T-helper 2 cell treated with Interferon-gamma antibody and Interleukin-4, amounts not matched to agents 5 μg/mL and 100 μg/mL, for 36 hours (primary cell): Measurements from ENCODE around the gene SLC31A1.

Experiments
- DNase-seq: peaks from one replicate; pipeline ENCODE4 v3.0.0; 2021; ENCODE audit warnings: low spot score
- H3K27ac Mint-ChIP-seq: one replicate; pipeline ENCODE4 v1.8.0; 2021; ENCODE audit warnings: mild to moderate bottlenecking, mixed read lengths
- H3K27me3 Mint-ChIP-seq: one replicate; pipeline ENCODE4 v1.8.0; 2021; ENCODE audit warnings: low read depth, mixed read lengths
- H3K36me3 Mint-ChIP-seq: one replicate; pipeline ENCODE4 v1.8.0; 2021; ENCODE audit warnings: low read depth, mixed read lengths
- H3K4me1 Mint-ChIP-seq: one replicate; pipeline ENCODE4 v1.8.0; 2021; ENCODE audit warnings: low read depth, mixed read lengths
- H3K4me3 Mint-ChIP-seq: one replicate; pipeline ENCODE4 v1.8.0; 2022; ENCODE audit warnings: mild to moderate bottlenecking, moderate library complexity, mixed read lengths
- H3K9me3 Mint-ChIP-seq: one replicate; pipeline ENCODE4 v1.8.0; 2021; ENCODE audit warnings: mixed read lengths

Gene SLC31A1

GRCh38 chr9:113221003-113221799 is at the start of gene SLC31A1, which contains the start of gene FKBP15:
Gene SLC31A1, plus strand, starts transcription at chr9:113221544. Its CDS starts 34,605 bp downstream, at chr9:113256149.
Gene FKBP15, minus strand, starts transcription at chr9:113221277. Its CDS starts 34 bp downstream, at chr9:113221243.
- Mint-ChIP-seq H3K36me3 (peaks cover 10% of the 10 kb centered on the region), H3K27ac (peak within 1 kb of the TSS; percentile 82), H3K27me3 (no peaks in the 10 kb centered on the region), H3K4me3 (peak within 1 kb of the TSS; percentile 98), H3K9me3 (no peaks in the 10 kb centered on the region), H3K4me1 (peaks cover 40% of the 10 kb centered on the region)
- DNase-seq: peak; percentile 97

- Mint-ChIP-seq H3K4me3 (no peak overlapping the region), H3K4me1 (no peaks in the 10 kb centered on the region), H3K36me3 (peaks cover 73% of the 10 kb centered on the region), H3K27ac (no peak overlapping the region), H3K9me3 (peaks cover 9% of the 10 kb centered on the region), H3K27me3 (no peaks in the 10 kb centered on the region)
- no peak for DNase-seq
Observed at GRCh38 chr9:113173341-113173740, 48.0 kb upstream of the SLC31A1 start.

- DNase-seq: no peak
- Mint-ChIP-seq H3K4me3 (no peak overlapping the region), H3K4me1 (no peaks in the 10 kb centered on the region), H3K36me3 (peaks cover 65% of the 10 kb centered on the region), H3K9me3 (peaks cover 9% of the 10 kb centered on the region), H3K27ac (no peak overlapping the region), H3K27me3 (no peaks in the 10 kb centered on the region)
Observed at GRCh38 chr9:113176803-113177202, 44.5 kb upstream of the SLC31A1 start.

- peaks cover 65% of the 10 kb centered on the region for H3K36me3 Mint-ChIP-seq
- H3K9me3 Mint-ChIP-seq: peaks cover 9% of the 10 kb centered on the region
- no peak overlapping the region for H3K27ac Mint-ChIP-seq
- H3K27me3 Mint-ChIP-seq: no peaks in the 10 kb centered on the region
- no peaks in the 10 kb centered on the region for H3K4me1 Mint-ChIP-seq
- no peak overlapping the region for H3K4me3 Mint-ChIP-seq
- DNase-seq: no peak
Observed at GRCh38 chr9:113177251-113177650, 44.1 kb upstream of the SLC31A1 start.

GRCh38 chr9:113178087-113178486 is 43.3 kb upstream of the SLC31A1 start:
- DNase-seq: no peak
- H3K9me3 Mint-ChIP-seq: peaks cover under 1% of the 10 kb centered on the region
- H3K27ac Mint-ChIP-seq: no peak overlapping the region
- peaks cover 64% of the 10 kb centered on the region for H3K36me3 Mint-ChIP-seq
- no peaks in the 10 kb centered on the region for H3K4me1 Mint-ChIP-seq
- H3K27me3 Mint-ChIP-seq: no peaks in the 10 kb centered on the region
- no peak overlapping the region for H3K4me3 Mint-ChIP-seq

GRCh38 chr9:113179839-113180238 is 41.5 kb upstream of the SLC31A1 start:
- Mint-ChIP-seq H3K9me3 (no peaks in the 10 kb centered on the region), H3K36me3 (peaks cover 67% of the 10 kb centered on the region), H3K4me1 (no peaks in the 10 kb centered on the region), H3K27me3 (no peaks in the 10 kb centered on the region), H3K27ac (no peak overlapping the region), H3K4me3 (no peak overlapping the region)
- DNase-seq: no peak

- Mint-ChIP-seq H3K27ac (no peak overlapping the region), H3K27me3 (no peaks in the 10 kb centered on the region), H3K9me3 (no peaks in the 10 kb centered on the region), H3K4me1 (no peaks in the 10 kb centered on the region), H3K4me3 (no peak overlapping the region), H3K36me3 (peaks cover 73% of the 10 kb centered on the region)
- no peak for DNase-seq
Observed at GRCh38 chr9:113181165-113181564, 40.2 kb upstream of the SLC31A1 start.

- no peak overlapping the region for H3K4me3 Mint-ChIP-seq
- H3K27ac Mint-ChIP-seq: no peak overlapping the region
- no peak for DNase-seq
- H3K27me3 Mint-ChIP-seq: no peaks in the 10 kb centered on the region
- H3K4me1 Mint-ChIP-seq: peaks cover 5% of the 10 kb centered on the region
- peaks cover 68% of the 10 kb centered on the region for H3K36me3 Mint-ChIP-seq
- no peaks in the 10 kb centered on the region for H3K9me3 Mint-ChIP-seq
Observed at GRCh38 chr9:113183956-113184488, 37.3 kb upstream of the SLC31A1 start.

- DNase-seq: no peak
- no peaks in the 10 kb centered on the region for H3K27me3 Mint-ChIP-seq
- no peaks in the 10 kb centered on the region for H3K9me3 Mint-ChIP-seq
- H3K4me3 Mint-ChIP-seq: no peak overlapping the region
- H3K4me1 Mint-ChIP-seq: peaks cover 5% of the 10 kb centered on the region
- no peak overlapping the region for H3K27ac Mint-ChIP-seq
- peaks cover 66% of the 10 kb centered on the region for H3K36me3 Mint-ChIP-seq
Observed at GRCh38 chr9:113184539-113184938, 36.8 kb upstream of the SLC31A1 start.

- Mint-ChIP-seq H3K9me3 (no peaks in the 10 kb centered on the region), H3K27ac (no peak overlapping the region), H3K4me1 (peaks cover 5% of the 10 kb centered on the region), H3K36me3 (peaks cover 64% of the 10 kb centered on the region), H3K27me3 (no peaks in the 10 kb centered on the region), H3K4me3 (no peak overlapping the region)
- no peak for DNase-seq
Observed at GRCh38 chr9:113185271-113185670, 36.1 kb upstream of the SLC31A1 start.

- H3K9me3 Mint-ChIP-seq: no peaks in the 10 kb centered on the region
- H3K27ac Mint-ChIP-seq: no peak overlapping the region
- no peak for DNase-seq
- peaks cover 5% of the 10 kb centered on the region for H3K4me1 Mint-ChIP-seq
- no peaks in the 10 kb centered on the region for H3K27me3 Mint-ChIP-seq
- H3K36me3 Mint-ChIP-seq: peaks cover 61% of the 10 kb centered on the region
- H3K4me3 Mint-ChIP-seq: no peak overlapping the region
Observed at GRCh38 chr9:113186137-113186755, 35.1 kb upstream of the SLC31A1 start.

GRCh38 chr9:113187929-113188595 is 33.3 kb upstream of the SLC31A1 start:
- no peak for DNase-seq
- Mint-ChIP-seq H3K9me3 (no peaks in the 10 kb centered on the region), H3K27me3 (no peaks in the 10 kb centered on the region), H3K4me3 (no peak overlapping the region), H3K27ac (peak overlapping the region; percentile 56), H3K36me3 (peaks cover 50% of the 10 kb centered on the region), H3K4me1 (peaks cover 5% of the 10 kb centered on the region)

- H3K9me3 Mint-ChIP-seq: no peaks in the 10 kb centered on the region
- H3K4me3 Mint-ChIP-seq: no peak overlapping the region
- no peak overlapping the region for H3K27ac Mint-ChIP-seq
- H3K36me3 Mint-ChIP-seq: peaks cover 37% of the 10 kb centered on the region
- peaks cover 5% of the 10 kb centered on the region for H3K4me1 Mint-ChIP-seq
- no peak for DNase-seq
- no peaks in the 10 kb centered on the region for H3K27me3 Mint-ChIP-seq
Observed at GRCh38 chr9:113192455-113192854, 28.9 kb upstream of the SLC31A1 start.
